G401.6 (cell line): ENCODE data around the gene EXOC1L.
A peak's percentile ranks its signal among the peaks of the same experiment; 100 is the strongest.
"Not testable (repeated sequence)": the region's sequence is repeated elsewhere in the genome, so short reads cannot be mapped to it uniquely, and the experiment has no call there.

ENCODE experiments used
- FAIRE-seq: peaks from 2 replicates; lab custom pipeline; 2012; peaks lifted over from hg19 to GRCh38; lab: Jason Lieb, UNC

The EXOC1L gene

GRCh38 chr4:55838952-55839351 is 19.4 kb downstream of the EXOC1L start:
- peak; percentile 41 for FAIRE-seq

- FAIRE-seq: no peak
Observed at GRCh38 chr4:55840956-55841355, 21.4 kb downstream of the EXOC1L start.

- FAIRE-seq: not testable (repeated sequence)
Observed at GRCh38 chr4:55841373-55842239, 22.0 kb downstream of the EXOC1L start.

- not testable (repeated sequence) for FAIRE-seq
Observed at GRCh38 chr4:55842312-55842711, 22.7 kb downstream of the EXOC1L start.

GRCh38 chr4:55849724-55850123 is 30.1 kb downstream of the EXOC1L start:
- FAIRE-seq: no peak

GRCh38 chr4:55851885-55852284 is 32.3 kb downstream of the EXOC1L start:
- no peak for FAIRE-seq

GRCh38 chr4:55853484-55854046 is 34.0 kb downstream of the EXOC1L start, which contains the start of gene EXOC1:
Gene EXOC1 (plus strand): TSS chr4:55853648. CDS start chr4:55858324, 4,676 bp downstream.
- FAIRE-seq: peak; percentile 99

- no peak for FAIRE-seq
Observed at GRCh38 chr4:55854129-55854528, 34.5 kb downstream of the EXOC1L start.

- FAIRE-seq: no peak
Observed at GRCh38 chr4:55857586-55857985, 38.0 kb downstream of the EXOC1L start.

- FAIRE-seq: no peak
Observed at GRCh38 chr4:55859711-55860110, 40.1 kb downstream of the EXOC1L start.

- no peak for FAIRE-seq
Observed at GRCh38 chr4:55864577-55865223, 45.1 kb downstream of the EXOC1L start.

GRCh38 chr4:55865228-55865806 is 45.7 kb downstream of the EXOC1L start:
- no peak for FAIRE-seq

GRCh38 chr4:55866290-55866907 is 46.8 kb downstream of the EXOC1L start:
- FAIRE-seq: no peak

- peak; percentile 94 for FAIRE-seq
Observed at GRCh38 chr4:55866973-55867574, 47.5 kb downstream of the EXOC1L start.

GRCh38 chr4:55868581-55869090 is 49.0 kb downstream of the EXOC1L start:
- no peak for FAIRE-seq

- FAIRE-seq: no peak
Observed at GRCh38 chr4:55871299-55871800, 51.8 kb downstream of the EXOC1L start.

- FAIRE-seq: no peak
Observed at GRCh38 chr4:55874831-55875230, 55.2 kb downstream of the EXOC1L start.

GRCh38 chr4:55876387-55876786 is 56.8 kb downstream of the EXOC1L start:
- FAIRE-seq: no peak

- FAIRE-seq: no peak
Observed at GRCh38 chr4:55879224-55879623, 59.6 kb downstream of the EXOC1L start.

GRCh38 chr4:55880652-55881280 is 61.2 kb downstream of the EXOC1L start:
- FAIRE-seq: no peak
